HG03575 (cell line): ENCODE results near the gene PSMC5.
"Not testable (repeated sequence)": the region's sequence is repeated elsewhere in the genome, so short reads cannot be mapped to it uniquely, and the experiment has no call there.

Experiments
- ATAC-seq: cut with Tn5 transposase; IDR thresholded peaks from one replicate; pipeline ENCODE4 v1.9.1; 2021; ENCODE audit not compliant: unreplicated experiment, insufficient number of reproducible peaks, low FRiP score; ENCODE audit errors: extremely low read depth

Gene PSMC5

DNA sequence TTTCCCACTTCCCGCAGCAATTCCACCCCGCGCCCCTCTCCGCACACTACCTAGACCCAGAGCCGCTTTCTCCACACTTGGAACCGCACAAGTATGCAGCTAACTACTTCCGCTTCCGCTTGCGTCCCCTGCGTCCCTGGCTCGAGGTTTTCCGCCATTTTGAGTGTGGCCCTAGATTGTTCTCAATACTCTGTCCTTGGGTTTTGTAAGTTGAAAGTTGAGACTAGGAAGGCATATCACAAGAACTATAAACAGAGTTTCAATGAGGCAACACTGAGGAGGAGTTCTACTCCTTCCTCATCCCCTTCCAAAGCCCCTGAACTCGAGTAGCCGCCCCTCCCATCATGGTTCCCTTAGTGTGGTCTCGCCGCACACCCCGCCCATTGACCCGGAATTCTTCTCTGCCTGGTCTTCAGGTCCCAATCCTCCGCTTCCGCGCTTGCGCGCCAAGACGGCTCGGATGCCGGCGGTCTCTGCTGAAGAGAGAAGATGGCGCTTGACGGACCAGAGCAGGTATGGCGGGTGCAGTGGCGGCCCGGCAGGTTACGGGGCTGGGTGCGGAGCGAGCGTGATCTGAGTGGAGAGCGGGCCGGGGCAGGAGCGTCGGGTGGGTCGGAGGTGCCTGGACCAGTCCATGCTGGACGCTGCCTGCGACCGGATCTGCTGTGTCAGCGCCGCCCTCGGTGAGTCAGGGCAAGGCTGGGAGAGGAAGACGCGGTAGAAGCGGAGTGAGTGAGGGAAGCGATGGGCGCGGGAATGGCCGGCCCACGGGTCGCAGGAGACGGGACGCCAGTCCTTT lies at the start of gene PSMC5, which contains the start of gene FTSJ3:
TSS of gene PSMC5 (plus strand) at position 430 of the 799 bp plus-strand sequence. CDS start at position 490, 60 bp downstream.
TSS of gene FTSJ3 (minus strand) at position 662 of the 799 bp plus-strand sequence. CDS start 761 bp downstream, outside the sequence.
- peak; percentile 39 for ATAC-seq

DNA sequence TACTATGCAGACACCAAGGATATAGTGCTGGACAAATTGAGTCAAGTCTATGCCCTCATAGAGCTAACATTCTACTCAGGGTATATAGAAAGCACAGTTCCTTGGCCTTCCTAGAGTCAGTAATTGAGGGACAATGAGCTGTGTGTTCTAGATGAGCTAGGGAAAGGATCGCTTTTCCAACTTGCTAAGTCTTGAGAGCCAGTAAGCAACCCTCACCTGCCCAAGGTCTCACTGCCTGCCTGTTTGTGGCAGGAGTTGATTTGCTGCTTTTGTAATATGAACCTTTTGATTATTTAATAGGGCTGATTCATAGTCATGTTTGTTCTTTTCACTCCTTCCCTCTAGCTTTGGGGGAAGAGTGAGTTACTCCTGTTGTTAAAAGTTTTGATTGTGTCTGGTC lies 46.7 kb upstream of the PSMC5 start:
- ATAC-seq = no peak

DNA sequence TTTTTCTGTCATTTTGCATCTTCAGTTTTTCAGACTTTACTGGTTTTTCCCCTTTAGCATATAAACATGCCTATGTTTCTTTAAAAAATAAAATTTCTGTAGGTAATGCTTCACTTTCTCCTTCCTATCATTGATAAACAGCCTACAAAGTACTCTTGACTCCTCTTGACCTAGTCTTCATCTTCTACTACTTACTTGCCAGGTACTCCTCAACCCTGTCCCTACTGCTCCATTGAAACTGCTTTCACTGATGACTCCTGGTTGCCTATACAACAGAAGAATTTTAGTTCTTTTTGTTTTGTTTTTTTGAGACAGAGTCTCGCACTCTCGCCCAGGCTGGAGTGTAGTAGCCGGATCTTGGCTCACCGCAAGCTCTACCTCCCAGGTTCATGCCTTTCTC lies 46.3 kb upstream of the PSMC5 start:
- ATAC-seq = no peak

DNA sequence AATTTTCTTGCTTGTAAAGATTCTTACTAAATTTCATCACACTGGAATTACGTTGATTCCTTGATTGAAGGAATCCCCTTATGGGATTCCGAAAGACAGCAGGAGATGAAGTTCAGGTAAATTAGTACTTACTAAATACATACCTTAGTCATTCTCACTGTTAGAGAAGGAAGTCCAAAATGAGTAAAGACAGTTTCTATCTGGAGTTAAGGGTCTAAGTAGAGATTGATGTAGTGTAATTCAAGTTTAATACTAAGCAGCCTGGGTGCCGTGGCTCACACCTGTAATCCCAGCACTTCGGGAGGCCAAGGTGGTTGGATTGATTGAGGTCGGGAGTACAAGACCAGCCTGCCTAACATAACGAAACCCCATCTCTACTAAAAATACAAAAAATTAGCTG lies 43.7 kb upstream of the PSMC5 start:
- ATAC-seq = no peak

DNA sequence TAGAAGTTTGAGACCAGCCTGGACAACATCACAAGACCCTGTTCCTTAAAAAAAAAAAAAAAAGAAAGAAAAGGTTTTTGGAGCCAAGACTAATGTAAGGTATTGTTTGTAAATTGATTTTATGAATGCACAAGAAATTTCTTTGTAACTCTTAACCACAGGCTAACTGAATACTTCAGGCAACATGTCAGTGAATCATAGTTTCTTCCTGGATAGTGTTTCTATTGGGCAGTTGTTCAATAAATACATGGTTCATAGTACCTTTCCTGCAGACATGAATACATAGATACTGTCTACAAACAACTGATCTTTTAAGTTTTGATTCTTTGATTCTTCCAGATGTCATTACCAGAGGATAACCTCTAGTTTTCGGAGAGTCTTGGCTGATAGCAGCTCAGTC lies 41.7 kb upstream of the PSMC5 start:
- ATAC-seq = no peak

DNA sequence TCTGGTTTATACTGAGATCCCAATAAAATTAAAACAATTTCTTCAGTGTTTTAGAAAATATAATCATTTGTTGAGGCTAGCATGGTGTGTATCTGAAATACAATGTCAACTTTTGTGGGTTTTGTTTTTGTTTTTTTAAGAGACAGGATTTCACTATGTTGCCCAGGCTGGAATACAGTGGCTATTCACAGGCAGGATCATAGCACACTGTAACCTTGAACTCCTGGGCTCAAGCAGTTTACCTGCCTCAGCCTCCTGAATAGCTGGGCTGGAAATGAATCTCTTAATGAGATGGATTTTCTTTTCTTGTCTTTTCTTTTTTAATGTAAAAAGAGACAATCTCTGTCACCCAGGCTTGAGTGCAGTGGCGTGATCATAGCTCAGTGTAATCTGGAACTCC lies 41.1 kb upstream of the PSMC5 start:
- ATAC-seq = no peak

DNA sequence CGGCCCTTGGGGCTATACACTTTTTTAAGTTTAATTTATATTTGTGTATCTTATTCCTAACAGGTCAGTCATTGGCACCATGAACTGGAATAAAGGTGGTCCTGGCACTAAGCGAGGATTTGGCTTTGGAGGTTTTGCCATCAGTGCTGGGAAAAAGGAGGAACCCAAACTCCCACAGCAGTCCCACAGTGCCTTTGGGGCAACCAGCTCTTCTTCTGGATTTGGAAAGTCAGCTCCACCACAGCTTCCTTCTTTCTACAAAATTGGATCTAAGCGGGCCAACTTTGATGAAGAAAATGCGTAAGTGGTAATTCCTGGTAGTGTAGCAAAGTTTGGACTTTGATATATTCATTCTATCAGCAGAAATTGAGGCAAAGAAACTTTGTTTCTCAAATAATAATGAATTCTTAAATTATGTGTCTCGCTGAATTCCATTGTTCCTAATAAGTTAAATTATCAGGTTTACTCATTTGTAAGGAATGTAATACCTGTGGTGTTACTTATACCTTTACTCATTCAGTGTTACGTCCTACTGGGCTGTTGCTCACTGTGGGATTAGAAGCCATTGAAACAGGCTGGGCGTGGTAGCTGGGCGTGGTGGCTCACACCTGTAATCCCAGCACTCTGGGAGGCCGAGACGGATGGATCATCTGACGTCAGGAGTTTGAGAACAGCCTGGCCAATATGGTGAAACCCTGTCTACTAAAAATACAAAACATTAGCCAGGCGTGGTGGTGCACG lies 40.1 kb upstream of the PSMC5 start:
- no peak for ATAC-seq

DNA sequence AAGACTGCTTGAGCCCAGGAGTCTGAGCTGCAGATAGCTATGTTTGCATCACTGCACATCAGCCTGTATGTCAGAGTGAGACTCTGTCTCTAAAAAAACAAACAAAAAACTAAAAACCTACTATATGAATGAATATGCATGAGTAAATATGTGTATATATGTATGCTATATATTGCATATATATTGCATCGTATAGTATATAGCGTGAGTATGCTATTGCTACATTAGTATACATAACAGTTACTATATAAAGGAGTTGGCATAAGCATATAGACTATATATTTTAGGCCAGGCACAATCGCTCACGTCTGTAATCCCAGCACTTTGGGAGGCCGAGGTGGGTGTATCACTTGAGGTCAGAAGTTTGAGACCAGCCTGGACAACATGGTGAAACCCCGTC lies 37.2 kb upstream of the PSMC5 start:
- ATAC-seq = no peak

DNA sequence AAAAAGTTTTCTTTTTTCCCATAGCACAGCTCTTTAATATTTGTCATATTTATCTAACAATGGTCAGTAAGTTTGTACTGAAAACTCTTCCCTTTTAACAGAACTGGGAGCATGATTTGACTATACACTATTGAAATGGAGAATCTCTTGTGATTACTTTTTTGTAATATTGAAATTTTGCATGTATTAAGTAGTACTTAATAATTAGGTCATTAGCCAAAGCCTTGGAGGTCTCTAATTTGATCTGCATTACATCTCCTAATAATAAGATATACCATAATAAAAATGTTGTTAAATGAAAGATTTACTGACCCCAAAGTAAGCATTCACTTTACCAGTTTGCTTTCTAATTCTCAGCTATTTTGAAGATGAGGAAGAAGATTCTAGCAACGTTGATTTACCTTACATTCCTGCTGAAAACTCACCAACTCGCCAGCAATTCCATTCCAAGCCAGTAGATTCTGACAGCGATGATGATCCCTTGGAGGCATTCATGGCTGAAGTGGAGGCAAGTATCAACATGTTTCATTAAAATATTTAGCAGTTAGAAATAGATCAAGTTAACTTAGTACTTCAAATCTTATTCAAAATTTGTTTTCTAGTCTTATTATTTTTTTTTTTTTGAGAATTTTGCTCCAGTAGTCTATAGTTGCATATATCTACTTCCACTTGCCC lies 35.0 kb upstream of the PSMC5 start:
- ATAC-seq = no peak

DNA sequence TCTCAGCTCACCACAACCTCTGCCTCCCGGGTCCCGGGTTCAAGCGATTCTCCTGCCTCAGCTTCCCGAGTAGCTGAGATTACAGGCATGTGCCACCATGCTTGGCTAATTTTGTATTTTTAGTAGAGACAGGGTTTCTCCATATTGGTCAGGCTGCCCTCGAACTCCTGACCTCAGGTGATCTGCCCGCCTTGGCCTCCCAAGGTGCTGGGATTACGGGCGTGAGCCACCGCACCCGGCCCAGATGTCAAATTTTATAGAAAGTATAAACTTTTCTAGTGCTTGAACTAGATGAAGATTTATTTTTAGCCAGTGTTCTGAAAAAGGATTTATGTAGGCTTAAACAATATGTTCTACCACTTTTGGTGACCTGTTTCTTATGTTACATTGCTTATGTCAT lies 30.9 kb upstream of the PSMC5 start:
- ATAC-seq = not testable (repeated sequence)

DNA sequence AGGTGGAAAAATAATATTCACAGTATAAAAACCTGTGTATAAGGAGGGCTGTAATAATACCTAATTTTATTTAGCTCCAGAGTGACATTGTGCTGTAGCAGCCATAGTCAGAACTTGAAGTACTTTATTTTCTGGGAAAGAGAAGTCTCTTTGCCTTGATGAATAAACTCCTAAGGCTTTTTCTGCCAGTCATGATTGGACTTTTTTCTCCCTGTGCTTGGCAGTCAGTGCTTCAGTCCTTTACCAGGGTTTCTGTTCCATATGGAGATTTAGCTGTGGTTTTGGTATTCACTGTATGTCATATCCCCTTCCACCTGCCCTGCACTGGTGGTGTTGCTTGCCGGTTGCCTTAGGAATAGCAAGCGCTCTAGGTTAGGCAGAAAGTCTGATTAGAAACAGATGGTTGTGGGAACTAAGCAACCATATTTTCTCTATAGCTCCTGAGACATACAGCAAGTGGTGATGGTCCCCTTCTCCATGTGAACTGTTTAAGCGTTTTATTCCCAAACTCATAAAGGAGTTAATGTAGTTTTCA lies 28.6 kb upstream of the PSMC5 start:
- ATAC-seq = no peak

DNA sequence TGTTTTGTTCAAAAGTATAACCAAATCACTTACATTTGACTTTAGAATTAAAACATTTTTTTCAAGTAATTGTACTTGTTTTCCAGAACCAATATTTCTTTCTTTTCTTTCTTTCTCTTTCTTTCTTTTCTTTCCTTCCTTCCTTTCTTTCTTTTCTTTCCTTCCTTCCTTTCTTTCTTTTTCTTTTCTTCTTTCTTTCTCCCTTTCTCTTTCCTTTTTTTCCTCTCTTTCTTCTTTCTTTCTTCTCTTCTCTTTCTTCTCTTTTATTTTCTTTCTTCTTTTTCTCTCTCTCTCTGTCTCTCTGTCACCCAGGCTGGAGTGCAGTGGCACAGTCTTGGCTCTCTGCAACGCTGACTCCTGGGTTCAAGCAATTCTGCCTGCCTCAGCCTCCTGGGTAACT lies 26.4 kb upstream of the PSMC5 start:
- ATAC-seq = no peak

DNA sequence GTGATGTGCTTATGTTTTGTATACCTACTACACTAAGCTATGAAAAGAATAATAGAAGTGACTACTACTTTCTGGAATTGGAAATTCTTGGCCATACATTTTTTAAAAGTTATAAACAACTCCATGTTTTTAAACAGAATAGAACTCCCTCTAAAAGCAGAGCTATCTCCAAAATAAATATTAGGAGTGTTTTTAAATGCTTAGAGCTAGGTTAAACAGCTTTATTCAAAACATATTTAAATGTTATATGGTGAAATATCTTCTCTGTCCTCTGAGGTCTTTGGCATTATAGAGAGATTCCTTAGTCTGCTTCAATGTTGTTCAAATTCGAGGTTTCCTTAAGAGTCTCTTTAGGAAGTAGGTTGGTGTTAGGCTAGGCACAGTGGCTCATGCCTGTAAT lies 22.9 kb upstream of the PSMC5 start:
- ATAC-seq = no peak

DNA sequence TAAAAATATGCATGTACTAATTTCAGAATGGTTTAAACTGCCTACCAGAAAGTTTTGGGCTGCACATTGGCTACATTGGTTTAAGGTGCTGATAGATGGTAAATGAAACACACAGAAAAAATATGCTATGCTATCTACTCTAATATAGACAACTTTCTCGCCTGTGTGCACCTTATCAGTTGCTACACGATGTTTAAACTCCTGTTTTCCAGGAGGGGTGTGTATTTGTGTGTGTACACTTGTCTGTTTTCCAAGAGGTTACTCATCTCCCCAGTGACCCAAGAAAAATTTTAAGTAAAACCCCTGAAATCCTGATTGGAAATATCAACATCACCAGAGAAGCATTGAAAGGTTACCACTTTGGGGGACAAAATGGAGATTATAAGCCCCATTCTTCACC lies 21.6 kb upstream of the PSMC5 start:
- no peak for ATAC-seq

DNA sequence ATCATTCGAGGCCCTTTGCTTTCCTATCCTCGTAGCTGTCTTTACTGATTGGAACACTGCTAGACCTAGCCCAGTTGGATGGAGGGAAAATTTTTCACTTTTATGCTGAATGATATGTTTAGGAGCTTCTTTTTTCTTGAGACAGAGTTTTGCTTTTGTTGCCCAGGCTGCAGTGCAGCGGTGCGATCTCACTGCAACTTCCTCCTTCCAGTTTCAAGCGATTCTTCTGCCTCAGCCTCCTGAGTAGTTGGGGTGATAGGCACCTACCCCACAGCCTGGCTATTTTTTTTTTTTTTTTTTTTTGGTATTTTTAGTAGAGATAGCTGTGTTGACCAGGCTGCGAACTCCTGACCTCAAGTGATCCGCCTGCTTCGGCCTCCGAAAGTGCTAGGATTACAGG lies 17.3 kb upstream of the PSMC5 start:
- ATAC-seq = no peak

DNA sequence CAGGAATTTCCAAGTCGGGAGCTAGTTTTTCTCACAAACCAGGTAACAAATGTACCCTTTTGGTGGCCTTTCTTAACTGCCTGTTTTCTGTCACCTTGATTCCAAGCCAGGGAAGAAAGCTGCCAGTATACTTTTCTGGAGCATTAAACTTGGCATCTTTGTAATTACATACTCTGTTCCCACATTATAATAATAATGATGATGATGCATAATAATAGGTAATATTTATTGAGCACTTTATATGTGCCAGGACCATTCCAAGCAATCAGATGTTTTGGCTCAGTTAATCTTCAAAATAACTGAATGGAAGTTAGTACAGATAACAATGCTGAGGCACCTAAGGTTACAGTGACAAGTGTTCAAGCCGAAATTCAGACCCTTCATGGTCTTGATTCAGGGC lies 11.1 kb upstream of the PSMC5 start:
- no peak for ATAC-seq

DNA sequence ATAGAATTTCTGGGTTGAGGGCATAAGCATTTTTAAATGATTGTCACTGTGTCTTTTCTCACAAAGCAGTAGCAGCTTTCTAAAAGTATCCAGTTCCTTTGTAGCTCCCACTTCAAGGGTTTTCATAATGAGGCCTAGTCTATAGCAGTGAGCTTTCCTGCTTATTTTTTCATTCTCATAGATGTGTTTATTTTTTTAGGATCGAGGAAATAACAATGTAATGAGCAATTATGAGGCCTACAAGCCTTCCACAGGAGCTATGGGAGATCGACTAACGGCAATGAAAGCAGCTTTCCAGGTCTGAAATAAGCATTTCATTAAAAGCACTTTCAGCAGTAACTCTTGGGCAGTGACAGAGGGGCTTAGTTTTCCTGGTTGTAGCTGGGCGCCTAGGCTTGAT lies 10.6 kb upstream of the PSMC5 start:
- ATAC-seq = no peak

DNA sequence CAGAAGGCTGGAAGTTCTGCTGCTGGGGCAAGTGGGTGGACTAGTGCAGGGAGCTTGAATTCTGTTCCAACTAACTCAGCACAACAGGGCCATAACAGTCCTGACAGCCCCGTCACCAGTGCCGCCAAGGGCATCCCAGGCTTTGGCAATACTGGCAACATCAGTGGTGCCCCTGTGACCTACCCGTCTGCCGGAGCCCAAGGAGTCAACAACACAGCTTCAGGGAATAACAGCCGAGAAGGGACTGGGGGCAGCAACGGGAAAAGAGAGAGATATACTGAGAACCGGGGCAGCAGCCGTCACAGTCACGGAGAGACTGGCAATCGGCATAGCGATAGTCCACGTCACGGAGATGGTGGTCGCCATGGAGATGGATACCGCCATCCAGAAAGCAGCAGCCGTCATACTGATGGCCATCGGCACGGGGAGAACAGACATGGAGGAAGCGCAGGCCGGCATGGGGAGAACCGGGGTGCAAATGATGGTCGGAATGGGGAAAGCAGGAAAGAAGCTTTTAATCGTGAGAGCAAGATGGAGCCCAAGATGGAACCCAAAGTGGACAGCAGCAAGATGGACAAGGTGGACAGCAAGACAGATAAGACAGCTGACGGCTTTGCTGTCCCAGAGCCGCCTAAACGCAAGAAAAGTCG lies 9.4 kb upstream of the PSMC5 start:
- no peak for ATAC-seq

DNA sequence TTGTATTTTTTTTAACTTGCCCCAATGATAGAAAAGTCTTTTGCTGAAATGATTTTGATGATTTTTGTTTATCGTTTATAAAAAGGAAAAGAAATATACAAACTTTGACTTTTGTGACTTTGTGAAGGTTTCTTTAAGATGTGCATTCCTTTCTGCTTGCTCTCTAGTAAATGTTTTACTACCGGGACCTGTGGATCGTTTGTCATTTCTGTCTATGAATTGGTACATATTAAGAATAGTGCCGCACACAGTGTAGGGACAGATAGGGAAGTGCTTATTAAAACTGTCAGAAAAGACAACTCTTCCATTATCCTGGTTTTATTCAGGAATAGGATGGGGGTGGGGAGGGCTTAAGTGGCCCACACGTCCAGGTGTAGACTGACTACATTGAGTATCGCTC lies 8.1 kb upstream of the PSMC5 start:
- ATAC-seq = no peak
